Right lobe of liver (tissue), 4 donors: ENCODE results near the gene SPX.

Experiments
- CTCF ChIP-seq, 4 donors: fragments of 200-600 bp in 3 of 4; fragments of 450-650 bp in 1 of 4; IDR thresholded peaks; one replicate each; pipeline versions ENCODE4 v1.5.1 to v1.8.0; 2016 to 2022; ENCODE audit warnings: antibody characterized with exemption in 4 of 4, mild to moderate bottlenecking in 2 of 4
- POLR2A ChIP-seq: fragments of 450-650 bp; IDR thresholded peaks from one replicate; pipeline ENCODE4 v1.6.1; 2017; ENCODE audit warnings: antibody characterized with exemption, mild to moderate bottlenecking
- donor health status: DM: no; HTN: no; CAD: no.
- donor health status: DM: no; HTN: no; CAD: no.
- donor health status: DM: no; HTN: yes; CAD: no.

- TF ChIP-seq CTCF (IDR thresholded peaks at IDR 0.05) (no peak), POLR2A (no peak)
These were observed 50.3 kb downstream of the SPX start for GRCh38 chr12:21576431-21576830.
